ENCODE data around the gene DRGX.

DNA sequence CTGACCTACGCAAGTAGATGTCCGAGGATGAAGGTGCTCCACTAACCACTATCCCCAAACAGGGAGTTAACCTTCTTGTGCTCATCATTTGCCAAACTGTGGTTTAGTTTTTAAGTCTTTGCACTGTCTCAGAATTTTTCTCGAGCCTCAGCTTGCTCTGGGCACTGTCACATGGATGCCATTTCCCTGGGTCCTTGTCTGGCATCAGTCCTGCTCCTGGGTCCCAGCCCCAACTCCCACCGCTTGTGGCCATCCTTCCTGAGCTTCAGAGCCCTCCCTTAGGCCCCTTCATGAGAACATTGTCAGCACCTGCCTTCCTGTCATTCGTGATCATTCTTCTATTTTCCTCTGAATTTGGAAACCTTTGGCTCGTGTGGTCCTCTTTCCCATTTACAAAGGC, 63.1 kb downstream of the DRGX start:
- TF ChIP-seq, protein P1, sequence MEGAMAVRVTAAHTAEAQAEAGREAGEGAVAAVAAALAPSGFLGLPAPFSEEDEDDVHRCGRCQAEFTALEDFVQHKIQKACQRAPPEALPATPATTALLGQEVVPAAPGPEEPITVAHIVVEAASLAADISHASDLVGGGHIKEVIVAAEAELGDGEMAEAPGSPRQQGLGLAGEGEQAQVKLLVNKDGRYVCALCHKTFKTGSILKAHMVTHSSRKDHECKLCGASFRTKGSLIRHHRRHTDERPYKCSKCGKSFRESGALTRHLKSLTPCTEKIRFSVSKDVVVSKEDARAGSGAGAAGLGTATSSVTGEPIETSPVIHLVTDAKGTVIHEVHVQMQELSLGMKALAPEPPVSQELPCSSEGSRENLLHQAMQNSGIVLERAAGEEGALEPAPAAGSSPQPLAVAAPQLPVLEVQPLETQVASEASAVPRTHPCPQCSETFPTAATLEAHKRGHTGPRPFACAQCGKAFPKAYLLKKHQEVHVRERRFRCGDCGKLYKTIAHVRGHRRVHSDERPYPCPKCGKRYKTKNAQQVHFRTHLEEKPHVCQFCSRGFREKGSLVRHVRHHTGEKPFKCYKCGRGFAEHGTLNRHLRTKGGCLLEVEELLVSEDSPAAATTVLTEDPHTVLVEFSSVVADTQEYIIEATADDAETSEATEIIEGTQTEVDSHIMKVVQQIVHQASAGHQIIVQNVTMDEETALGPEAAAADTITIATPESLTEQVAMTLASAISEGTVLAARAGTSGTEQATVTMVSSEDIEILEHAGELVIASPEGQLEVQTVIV (IDR thresholded peaks at IDR 0.05; ENCODE audit: borderline replicate concordance, partially characterized antibody) = no peak
- TF ChIP-seq EZH2 (IDR thresholded peaks at IDR 0.05; ENCODE audit: borderline replicate concordance, control insufficient read depth, low read depth, low read length) = no peak

Measured in GM12878 (cell line).